Hepatocyte (in vitro differentiated cells): Measurements from ENCODE around the gene TUBA4B. TPM values are rescaled to one million over a fixed set of nuclear protein-coding genes. Genes with fewer than 3 reads are reported as not detected.
"Not testable (repeated sequence)": the region's sequence is repeated elsewhere in the genome, so short reads cannot be mapped to it uniquely, and the experiment has no call there.

Experiments
- DNase-seq: peaks from one replicate; pipeline ENCODE4 v3.0.0-alpha.2; 2016; ENCODE audit warnings: low spot score
- H2AFZ ChIP-seq: fragments of 200-600 bp; sonication (generic); 2 replicates; pipeline ENCODE4 v1.6.0; 2016; ENCODE audit warnings: antibody characterized with exemption, mild to moderate bottlenecking
- H3K27ac ChIP-seq: fragments of 200-600 bp; sonication (generic); 2 replicates; pipeline ENCODE4 v1.5.1; 2016; ENCODE audit warnings: mild to moderate bottlenecking
- H3K27me3 ChIP-seq: fragments of 200-600 bp; sonication (generic); 2 replicates; pipeline ENCODE4 v1.6.1; 2016
- H3K36me3 ChIP-seq: fragments of 200-600 bp; sonication (generic); replicated peaks from 2 replicates; pipeline ENCODE4 v1.5.1; 2016; ENCODE audit warnings: low read depth; ENCODE audit not compliant: insufficient read depth
- H3K4me1 ChIP-seq: fragments of 200-600 bp; sonication (generic); 2 replicates; pipeline ENCODE4 v1.5.1; 2016; ENCODE audit warnings: mild to moderate bottlenecking, moderate library complexity; ENCODE audit not compliant: insufficient read depth
- H3K4me2 ChIP-seq: fragments of 200-600 bp; sonication (generic); 2 replicates; pipeline ENCODE4 v1.6.0; 2016
- H3K4me3 ChIP-seq: fragments of 200-600 bp; sonication (generic); 2 replicates; pipeline ENCODE4 v1.5.1; 2016; ENCODE audit warnings: mild to moderate bottlenecking
- H3K79me2 ChIP-seq: fragments of 200-600 bp; sonication (generic); 2 replicates; pipeline ENCODE4 v1.6.0; 2017; ENCODE audit warnings: mild to moderate bottlenecking
- H3K9me2 ChIP-seq: fragments of 200-600 bp; sonication (generic); replicated peaks from 2 replicates; pipeline ENCODE4 v1.6.0; 2017; ENCODE audit warnings: mild to moderate bottlenecking; ENCODE audit not compliant: insufficient read depth
- H3K9me3 ChIP-seq: fragments of 200-600 bp; sonication (generic); 2 replicates; pipeline ENCODE4 v1.5.1; 2016; ENCODE audit warnings: low read depth, mild to moderate bottlenecking
- H4K20me1 ChIP-seq: fragments of 200-600 bp; sonication (generic); 2 replicates; pipeline ENCODE4 v1.6.0; 2016; ENCODE audit warnings: mild to moderate bottlenecking; ENCODE audit not compliant: insufficient read depth, poor library complexity, severe bottlenecking
- EZH2 ChIP-seq: fragments of 200-600 bp; sonication (generic); IDR thresholded peaks from 2 replicates; pipeline ENCODE4 v1.6.1; 2016; ENCODE audit warnings: antibody characterized with exemption, mild to moderate bottlenecking, borderline replicate concordance
- EZH2phosphoT487 ChIP-seq: fragments of 200-600 bp; sonication (generic); IDR thresholded peaks from one replicate; pipeline ENCODE4 v1.6.1; 2018; ENCODE audit warnings: antibody characterized with exemption, mild to moderate bottlenecking, low read depth, moderate library complexity; ENCODE audit not compliant: unreplicated experiment, severe bottlenecking
- WGBS: methylation state at CpG from one replicate; pipeline ENCODE4 v1.1.6; 2016; ENCODE audit warnings: low lambda C conversion rate; ENCODE audit errors: missing lambda C conversion rate; 5-methylcytosine and 5-hydroxymethylcytosine counted together
- polyA plus RNA-seq: library from polyadenylated mRNA; unstranded; fragments of >200 nt; fragmentation: Nextera tagmentation; extraction: Ambion mirVana; gene quantifications from 2 replicates; pipeline ENCODE4 v1.2.1, GENCODE V29; 2016
- total RNA-seq: library from RNA; depleted of rRNA; stranded (reverse); fragments of >200 nt; gene quantifications from 2 replicates; pipeline ENCODE4 v1.2.3, GENCODE V29; 2014
- TF ChIP-seq, protein P1 (sequence below): fragments of 200-600 bp; sonication (generic); IDR thresholded peaks from 2 replicates; pipeline ENCODE4 v1.5.1; 2016; ENCODE audit warnings: antibody characterized with exemption, mild to moderate bottlenecking; ENCODE audit not compliant: poor library complexity

TUBA4B gene
- total and polyA plus RNA-seq, 2 experiments from 2014 or later = 0.13 TPM; not detected in 1

DNA sequence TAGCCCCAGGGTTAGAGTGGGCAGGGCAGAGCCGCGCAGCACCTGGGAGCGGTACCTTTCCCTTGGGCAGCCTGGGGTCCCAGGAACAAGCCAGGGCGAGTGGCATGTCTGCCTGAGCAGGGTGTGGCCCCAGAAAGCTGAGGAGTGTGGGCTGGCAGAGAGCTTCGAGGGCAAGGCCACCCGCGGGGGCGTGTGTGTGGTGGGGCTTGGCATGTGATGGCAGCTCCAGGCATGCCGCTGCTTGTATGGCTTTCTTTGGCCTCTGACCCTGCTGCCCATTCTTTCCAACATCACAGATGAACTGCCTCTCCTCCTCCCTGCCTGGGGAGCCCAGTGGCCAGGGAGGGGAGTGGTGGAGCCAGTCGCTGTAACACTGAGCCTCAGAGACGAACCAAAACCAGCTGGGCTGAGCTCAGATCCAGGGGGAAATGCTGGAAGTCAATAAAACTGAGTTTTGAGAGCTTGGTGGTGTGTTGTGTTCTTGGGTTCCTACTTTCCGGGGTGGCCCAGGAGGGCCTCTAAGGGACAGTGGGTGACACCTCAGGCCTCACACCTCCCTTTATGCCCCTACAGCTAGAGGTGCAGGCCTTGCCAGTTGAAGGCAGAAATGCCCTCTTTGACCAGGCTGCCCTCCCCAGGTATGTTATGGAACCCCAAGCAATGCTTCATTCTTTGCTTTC lies 33.5 kb downstream of the TUBA4B start:
- no peaks in the 10 kb centered on the region for H3K79me2 ChIP-seq
- DNase-seq = no peak
- no peak overlapping the region for H2AFZ ChIP-seq
- no peaks in the 10 kb centered on the region for H3K9me3 ChIP-seq
- H3K36me3 ChIP-seq = no peaks in the 10 kb centered on the region
- no peak overlapping the region for H3K4me3 ChIP-seq
- no peaks in the 10 kb centered on the region for H3K4me1 ChIP-seq
- no peaks in the 10 kb centered on the region for H3K9me2 ChIP-seq
- TF ChIP-seq, protein P1, sequence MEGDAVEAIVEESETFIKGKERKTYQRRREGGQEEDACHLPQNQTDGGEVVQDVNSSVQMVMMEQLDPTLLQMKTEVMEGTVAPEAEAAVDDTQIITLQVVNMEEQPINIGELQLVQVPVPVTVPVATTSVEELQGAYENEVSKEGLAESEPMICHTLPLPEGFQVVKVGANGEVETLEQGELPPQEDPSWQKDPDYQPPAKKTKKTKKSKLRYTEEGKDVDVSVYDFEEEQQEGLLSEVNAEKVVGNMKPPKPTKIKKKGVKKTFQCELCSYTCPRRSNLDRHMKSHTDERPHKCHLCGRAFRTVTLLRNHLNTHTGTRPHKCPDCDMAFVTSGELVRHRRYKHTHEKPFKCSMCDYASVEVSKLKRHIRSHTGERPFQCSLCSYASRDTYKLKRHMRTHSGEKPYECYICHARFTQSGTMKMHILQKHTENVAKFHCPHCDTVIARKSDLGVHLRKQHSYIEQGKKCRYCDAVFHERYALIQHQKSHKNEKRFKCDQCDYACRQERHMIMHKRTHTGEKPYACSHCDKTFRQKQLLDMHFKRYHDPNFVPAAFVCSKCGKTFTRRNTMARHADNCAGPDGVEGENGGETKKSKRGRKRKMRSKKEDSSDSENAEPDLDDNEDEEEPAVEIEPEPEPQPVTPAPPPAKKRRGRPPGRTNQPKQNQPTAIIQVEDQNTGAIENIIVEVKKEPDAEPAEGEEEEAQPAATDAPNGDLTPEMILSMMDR = no peak
- H3K4me2 ChIP-seq = no peak overlapping the region
- no peaks in the 10 kb centered on the region for H4K20me1 ChIP-seq
- H3K27me3 ChIP-seq = no peaks in the 10 kb centered on the region
- 93% methylated on average over 12 of the region's 12 CpGs for WGBS
- H3K27ac ChIP-seq = no peak overlapping the region

DNA sequence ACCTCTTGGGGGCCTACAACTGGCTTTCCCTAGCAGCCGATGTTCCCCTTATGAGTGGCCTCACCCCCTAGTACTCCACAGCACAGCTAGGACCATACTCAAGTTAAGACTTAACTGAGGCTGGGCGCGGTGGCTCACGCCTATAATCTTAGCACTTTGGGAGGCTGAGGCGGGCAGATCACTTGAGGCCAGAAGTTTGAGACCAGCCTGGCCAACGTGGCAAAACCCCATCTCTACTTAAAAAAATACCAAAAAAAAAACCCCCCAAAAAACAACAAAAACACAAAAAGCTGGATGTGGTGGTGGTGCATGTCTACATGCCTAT lies 34.0 kb downstream of the TUBA4B start:
- not testable (repeated sequence) for H3K9me3 ChIP-seq, H3K36me3 ChIP-seq, H3K4me1 ChIP-seq, H3K4me3 ChIP-seq, H2AFZ ChIP-seq, H3K27me3 ChIP-seq, H4K20me1 ChIP-seq, H3K27ac ChIP-seq, H3K9me2 ChIP-seq, DNase-seq, H3K79me2 ChIP-seq, H3K4me2 ChIP-seq
- 94% methylated on average over 6 of the region's 6 CpGs for WGBS

DNA sequence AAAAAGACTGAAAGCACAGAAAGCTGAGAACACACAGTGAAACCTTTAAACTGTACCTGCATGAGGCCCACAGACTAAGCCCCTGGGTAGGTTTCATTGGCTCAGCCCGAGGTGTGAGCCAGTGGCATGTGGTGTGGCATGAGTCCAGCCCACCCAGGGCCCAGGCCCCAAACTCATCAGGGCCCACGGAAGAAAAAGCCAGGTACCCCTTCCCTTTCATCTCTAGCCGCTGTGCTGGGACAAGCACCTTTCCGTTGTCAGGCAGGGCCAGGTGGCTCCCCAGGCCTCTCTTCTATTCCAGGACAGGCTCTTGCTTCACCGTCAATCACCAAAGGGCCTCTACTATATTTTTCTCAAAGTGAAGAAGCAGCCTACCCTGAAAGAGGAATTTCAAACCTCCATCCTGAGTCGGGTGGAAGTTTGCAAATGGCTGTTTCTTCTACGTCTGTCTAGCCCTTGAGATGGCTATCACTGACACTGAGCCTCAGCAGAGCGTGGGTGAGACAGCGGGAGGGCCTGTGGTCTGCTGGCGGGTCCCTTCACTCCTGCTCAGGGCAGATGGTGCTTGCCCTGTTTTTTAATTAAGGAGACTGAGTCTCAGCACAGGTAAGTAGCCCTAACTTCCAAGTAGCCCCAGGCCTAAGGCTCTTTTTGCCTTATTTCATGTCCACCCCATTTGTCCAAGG lies 34.7 kb downstream of the TUBA4B start:
- no peak overlapping the region for H3K27ac ChIP-seq
- DNase-seq = no peak
- 66% methylated on average over 10 of the region's 10 CpGs for WGBS

DNA sequence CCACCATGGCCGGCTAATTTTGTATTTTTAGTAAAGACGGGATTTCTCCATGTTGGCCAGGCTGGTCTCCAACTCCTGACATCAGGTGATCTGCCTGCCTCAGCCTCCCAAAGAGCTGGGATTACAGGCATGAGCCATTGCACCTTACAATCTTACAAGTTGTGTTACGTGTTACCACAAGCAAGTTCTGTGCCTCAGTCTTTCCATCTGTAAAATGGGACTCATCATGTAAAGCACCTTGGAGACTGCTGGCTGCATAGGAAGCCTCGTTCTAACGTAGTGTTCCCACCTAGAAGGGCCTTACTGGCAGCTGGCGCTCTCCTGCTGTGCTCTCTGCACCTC lies 36.1 kb downstream of the TUBA4B start:
- no peaks in the 10 kb centered on the region for H3K9me3 ChIP-seq
- H3K4me1 ChIP-seq = no peaks in the 10 kb centered on the region
- no peak overlapping the region for H3K4me2 ChIP-seq
- no peaks in the 10 kb centered on the region for H3K9me2 ChIP-seq
- no peak overlapping the region for H3K4me3 ChIP-seq
- no peaks in the 10 kb centered on the region for H3K79me2 ChIP-seq
- no peaks in the 10 kb centered on the region for H3K36me3 ChIP-seq
- TF ChIP-seq EZH2 (no peak), EZH2phosphoT487 (no peak)
- TF ChIP-seq, protein P1 = no peak
- no peaks in the 10 kb centered on the region for H3K27me3 ChIP-seq
- DNase-seq = no peak
- no peaks in the 10 kb centered on the region for H4K20me1 ChIP-seq
- no peak overlapping the region for H2AFZ ChIP-seq
- 88% methylated on average over 6 of the region's 6 CpGs for whole genome bisulfite sequencing
- peak overlapping the region; percentile 29 for H3K27ac ChIP-seq

More for the DNA sequence above, 34.7 kb downstream of the TUBA4B start:
- Histone ChIP-seq H3K27me3 (no peaks in the 10 kb centered on the region), H3K4me1 (no peaks in the 10 kb centered on the region), H3K9me2 (no peaks in the 10 kb centered on the region), H3K4me3 (no peak overlapping the region), H3K9me3 (no peaks in the 10 kb centered on the region), H4K20me1 (no peaks in the 10 kb centered on the region), H3K79me2 (no peaks in the 10 kb centered on the region), H3K4me2 (no peak overlapping the region), H3K36me3 (no peaks in the 10 kb centered on the region), H2AFZ (no peak overlapping the region)
- TF ChIP-seq EZH2phosphoT487 (no peak), EZH2 (no peak)
- TF ChIP-seq, protein P1 = no peak
